Mucosa of rectum (tissue), 2 donors: Measurements from ENCODE around the gene CRABP1.

Experiments
- H3K27ac ChIP-seq, 2 donors: one replicate each; pipeline ENCODE4 v1.7.0; 2013; ENCODE audit warnings: inconsistent platforms in 2 of 2, low read depth in 2 of 2, low read length in 2 of 2
- H3K27me3 ChIP-seq, 2 donors: one replicate each; pipeline ENCODE4 v1.7.0; 2013; ENCODE audit warnings: low read length in 2 of 2; ENCODE audit not compliant: control insufficient read depth in 2 of 2, insufficient read depth in 2 of 2
- H3K36me3 ChIP-seq, 2 donors: one replicate each; pipeline ENCODE4 v1.7.0; 2013; ENCODE audit warnings: low read length in 2 of 2; ENCODE audit not compliant: control insufficient read depth in 2 of 2, insufficient read depth in 2 of 2
- H3K4me1 ChIP-seq, 2 donors: one replicate each; pipeline ENCODE4 v1.7.0; 2013; ENCODE audit warnings: low read length in 2 of 2, mild to moderate bottlenecking in 1 of 2; ENCODE audit not compliant: control insufficient read depth in 2 of 2, insufficient read depth in 2 of 2
- H3K4me3 ChIP-seq, 2 donors: one replicate each; pipeline ENCODE4 v1.7.0; 2013; ENCODE audit warnings: low read length in 2 of 2
- H3K9ac ChIP-seq, 2 donors: one replicate each; pipeline ENCODE4 v1.7.0; 2013; ENCODE audit warnings: low read length in 2 of 2, low read depth in 1 of 2, mild to moderate bottlenecking in 1 of 2
- H3K9me3 ChIP-seq, 2 donors: one replicate each; pipeline ENCODE4 v1.7.0; 2013; ENCODE audit warnings: low read length in 2 of 2; ENCODE audit not compliant: control insufficient read depth in 2 of 2
- donor health status: healthy.
- donor health status: Normal muscosa, but diverticular disease.

Gene CRABP1

GRCh38 chr15:78390242-78390641, 50.1 kb downstream of the CRABP1 start:
- Histone ChIP-seq H3K27ac (no peak overlapping the region), H3K36me3 (no peaks in the 10 kb centered on the region), H3K27me3 (no peaks in the 10 kb centered on the region)

DNA sequence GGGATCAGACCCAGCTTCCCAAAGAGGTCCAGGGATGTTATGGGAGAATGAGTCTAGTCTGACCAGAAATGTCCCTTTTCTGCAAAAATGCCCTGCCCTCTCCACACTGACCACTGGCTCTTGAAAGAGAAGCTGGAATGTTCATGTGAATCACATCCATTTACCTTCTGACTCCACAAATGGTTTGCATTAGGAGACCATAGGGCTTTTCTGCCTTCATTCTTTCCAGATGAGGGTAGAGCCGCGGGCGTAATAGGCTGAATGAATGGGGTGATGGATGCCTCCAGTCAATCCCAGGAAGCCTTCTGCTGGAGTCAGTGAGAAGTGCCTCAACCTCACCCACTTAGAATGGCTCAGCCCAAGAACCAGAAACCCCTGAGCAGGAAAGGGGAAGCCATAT, 50.7 kb downstream of the CRABP1 start:
- Histone ChIP-seq H3K4me1 (peaks cover 0 to 5% of the 10 kb centered on the region in 2 donors), H3K9ac (no peak overlapping the region), H3K4me3 (no peak overlapping the region), H3K27ac (no peak overlapping the region), H3K36me3 (no peaks in the 10 kb centered on the region), H3K9me3 (no peaks in the 10 kb centered on the region), H3K27me3 (no peaks in the 10 kb centered on the region)

More at GRCh38 chr15:78390242-78390641, 50.1 kb downstream of the CRABP1 start:
- Histone ChIP-seq H3K4me3 (no peak overlapping the region), H3K9ac (no peak overlapping the region), H3K9me3 (no peaks in the 10 kb centered on the region), H3K4me1 (peaks cover 0 to 5% of the 10 kb centered on the region in 2 donors)

- no peak overlapping the region for H3K27ac ChIP-seq
- H3K4me1 ChIP-seq = peaks cover 0 to 10% of the 10 kb centered on the region in 2 donors
- no peaks in the 10 kb centered on the region for H3K9me3 ChIP-seq
- no peaks in the 10 kb centered on the region for H3K27me3 ChIP-seq
- no peak overlapping the region for H3K4me3 ChIP-seq
- no peaks in the 10 kb centered on the region for H3K36me3 ChIP-seq
- H3K9ac ChIP-seq = no peak overlapping the region
Measured at GRCh38 chr15:78391781-78392180, 51.6 kb downstream of the CRABP1 start.

- no peak overlapping the region for H3K4me3 ChIP-seq
- H3K9me3 ChIP-seq = no peaks in the 10 kb centered on the region
- no peak overlapping the region for H3K9ac ChIP-seq
- H3K4me1 ChIP-seq = peaks cover 0 to 16% of the 10 kb centered on the region in 2 donors
- no peaks in the 10 kb centered on the region for H3K36me3 ChIP-seq
- no peaks in the 10 kb centered on the region for H3K27me3 ChIP-seq
- no peak overlapping the region for H3K27ac ChIP-seq
Measured at GRCh38 chr15:78392430-78392829, 52.3 kb downstream of the CRABP1 start.

GRCh38 chr15:78393137-78393536, 53.0 kb downstream of the CRABP1 start:
- H3K4me3 ChIP-seq = no peak overlapping the region
- H3K4me1 ChIP-seq = peaks cover 0 to 19% of the 10 kb centered on the region in 2 donors
- H3K9me3 ChIP-seq = no peaks in the 10 kb centered on the region
- no peaks in the 10 kb centered on the region for H3K36me3 ChIP-seq
- H3K27me3 ChIP-seq = no peaks in the 10 kb centered on the region
- no peak overlapping the region for H3K27ac ChIP-seq
- no peak overlapping the region for H3K9ac ChIP-seq

DNA sequence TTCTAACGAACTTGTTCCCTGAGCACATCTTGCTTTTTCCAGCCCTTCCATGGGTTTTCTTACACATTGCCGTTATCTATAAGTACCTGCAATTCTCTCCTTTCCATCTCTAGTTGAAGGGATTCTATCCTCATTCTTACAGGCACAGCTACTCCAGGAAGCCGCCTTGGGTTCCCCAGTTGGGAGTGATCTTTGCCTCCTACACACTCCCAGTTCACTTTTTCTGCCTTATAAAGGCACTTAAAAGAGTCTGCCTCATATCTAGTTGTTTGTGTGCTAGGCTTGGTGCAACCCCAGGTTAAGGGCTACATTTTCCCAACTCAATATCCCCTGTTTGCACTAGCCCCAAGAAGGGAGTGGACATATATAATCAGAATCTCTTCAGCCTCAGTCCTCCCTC, 53.9 kb downstream of the CRABP1 start:
- no peaks in the 10 kb centered on the region for H3K27me3 ChIP-seq

DNA sequence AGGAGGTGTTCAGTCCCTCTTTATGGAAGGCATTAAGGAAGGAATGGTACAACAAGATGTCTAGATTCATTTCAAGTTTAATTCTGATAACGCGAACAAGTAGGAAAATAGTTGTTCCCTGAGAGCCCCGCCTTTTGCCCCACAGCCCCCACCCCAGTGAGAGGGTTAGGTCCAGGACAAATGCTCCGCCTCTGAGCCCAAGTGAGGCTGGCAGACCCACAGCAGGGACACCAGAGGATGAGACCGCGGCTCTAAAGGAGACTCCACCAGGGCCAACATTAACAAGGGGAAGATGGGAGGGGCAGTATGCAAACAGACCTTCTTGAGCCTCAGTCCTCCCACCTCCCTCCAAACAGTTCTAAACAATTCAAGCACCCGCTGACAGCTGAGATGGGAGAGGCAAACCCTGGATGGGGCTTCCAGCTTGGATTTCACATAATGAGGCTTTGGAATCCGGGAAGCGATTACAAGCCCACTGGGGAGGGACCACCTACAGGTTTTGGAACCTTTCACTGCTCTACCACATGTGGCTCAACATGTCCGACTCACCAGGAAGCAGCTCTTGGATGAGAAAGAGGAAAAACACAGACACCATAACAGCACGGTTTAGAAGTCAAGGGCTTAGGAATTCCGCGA, 54.9 kb downstream of the CRABP1 start:
- H3K9ac ChIP-seq = no peak overlapping the region
- peaks cover 0 to 19% of the 10 kb centered on the region in 2 donors for H3K4me1 ChIP-seq
- H3K4me3 ChIP-seq = no peak overlapping the region
- H3K27me3 ChIP-seq = no peaks in the 10 kb centered on the region
- H3K9me3 ChIP-seq = no peaks in the 10 kb centered on the region
- no peak overlapping the region for H3K27ac ChIP-seq
- H3K36me3 ChIP-seq = no peaks in the 10 kb centered on the region

More for the DNA sequence above, 53.9 kb downstream of the CRABP1 start:
- Histone ChIP-seq H3K9ac (no peak overlapping the region), H3K4me1 (peaks cover 0 to 19% of the 10 kb centered on the region in 2 donors), H3K36me3 (no peaks in the 10 kb centered on the region), H3K4me3 (no peak overlapping the region), H3K27ac (peak overlapping the region in 1 of 2 donors; percentile 15), H3K9me3 (no peaks in the 10 kb centered on the region)

DNA sequence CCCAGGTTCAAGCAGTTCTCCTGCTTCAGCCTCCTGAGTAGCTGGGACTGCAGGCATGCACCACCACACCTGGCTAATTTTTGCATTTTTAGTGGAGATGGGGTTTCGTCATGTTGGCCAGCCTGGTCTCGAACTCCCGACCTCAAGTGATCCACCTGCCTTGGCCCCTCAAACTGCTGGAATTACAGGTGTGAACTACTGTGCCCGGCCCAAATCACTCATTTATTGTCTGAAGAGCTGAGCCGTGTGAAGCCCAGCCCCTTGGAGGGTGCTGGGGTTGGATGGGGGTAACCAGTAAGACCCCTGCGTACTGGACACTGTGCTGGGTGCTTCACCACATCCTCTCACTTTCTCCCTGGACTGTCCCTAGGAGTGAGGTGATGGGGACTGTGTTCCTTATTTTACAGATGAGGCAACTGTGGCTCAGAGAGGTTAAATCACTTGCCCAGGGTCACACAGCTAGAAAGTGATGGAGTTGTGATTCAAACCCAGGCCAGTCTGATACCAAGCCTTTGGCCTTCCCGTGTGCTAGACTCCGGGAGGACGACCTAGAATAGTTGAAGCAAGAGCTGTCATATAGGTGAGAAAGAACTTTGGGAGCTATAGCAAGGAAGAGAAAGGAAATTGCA, 56.1 kb downstream of the CRABP1 start:
- Histone ChIP-seq H3K27ac (no peak overlapping the region), H3K4me1 (peaks cover 0 to 19% of the 10 kb centered on the region in 2 donors), H3K27me3 (no peaks in the 10 kb centered on the region), H3K36me3 (no peaks in the 10 kb centered on the region), H3K9me3 (no peaks in the 10 kb centered on the region), H3K9ac (no peak overlapping the region), H3K4me3 (no peak overlapping the region)

- no peak overlapping the region for H3K9ac ChIP-seq
- H3K36me3 ChIP-seq = no peaks in the 10 kb centered on the region
- peaks cover 0 to 19% of the 10 kb centered on the region in 2 donors for H3K4me1 ChIP-seq
- H3K4me3 ChIP-seq = no peak overlapping the region
- peak overlapping the region; percentile 39 to 49 for H3K27ac ChIP-seq
- no peaks in the 10 kb centered on the region for H3K9me3 ChIP-seq
- H3K27me3 ChIP-seq = no peaks in the 10 kb centered on the region
Measured at GRCh38 chr15:78396976-78397375, 56.8 kb downstream of the CRABP1 start.

DNA sequence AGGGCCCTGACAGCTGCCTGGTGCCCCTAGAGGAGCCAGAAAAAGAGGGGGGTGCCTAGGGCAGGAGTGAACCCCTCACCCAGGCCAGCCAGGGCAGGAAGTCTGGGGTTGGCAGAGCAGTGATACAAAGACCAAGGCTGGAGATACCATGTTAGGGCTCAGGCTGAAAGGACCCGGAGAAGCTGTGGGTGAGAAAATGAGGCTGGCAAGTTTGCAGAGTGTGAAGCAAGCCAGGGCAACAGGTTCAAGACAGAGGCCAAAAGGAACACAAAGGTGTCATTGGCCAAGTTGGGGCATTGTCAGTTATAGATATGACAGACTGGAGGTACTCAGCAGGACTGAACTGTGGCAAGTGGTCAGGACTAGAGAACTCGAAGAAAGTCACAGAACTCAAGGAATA, 57.2 kb downstream of the CRABP1 start:
- no peaks in the 10 kb centered on the region for H3K27me3 ChIP-seq
- peak overlapping the region; percentile 39 to 49 for H3K27ac ChIP-seq
- H3K9ac ChIP-seq = no peak overlapping the region
- no peaks in the 10 kb centered on the region for H3K9me3 ChIP-seq
- H3K36me3 ChIP-seq = no peaks in the 10 kb centered on the region
- H3K4me1 ChIP-seq = peaks cover 0 to 19% of the 10 kb centered on the region in 2 donors
- no peak overlapping the region for H3K4me3 ChIP-seq
